HG03460 (cell line): ENCODE results near the gene KCNK3.

Experiments used
- ATAC-seq: cut with Tn5 transposase; IDR thresholded peaks from one replicate; pipeline ENCODE4 v1.9.1; 2021; ENCODE audit not compliant: unreplicated experiment

The KCNK3 gene

DNA sequence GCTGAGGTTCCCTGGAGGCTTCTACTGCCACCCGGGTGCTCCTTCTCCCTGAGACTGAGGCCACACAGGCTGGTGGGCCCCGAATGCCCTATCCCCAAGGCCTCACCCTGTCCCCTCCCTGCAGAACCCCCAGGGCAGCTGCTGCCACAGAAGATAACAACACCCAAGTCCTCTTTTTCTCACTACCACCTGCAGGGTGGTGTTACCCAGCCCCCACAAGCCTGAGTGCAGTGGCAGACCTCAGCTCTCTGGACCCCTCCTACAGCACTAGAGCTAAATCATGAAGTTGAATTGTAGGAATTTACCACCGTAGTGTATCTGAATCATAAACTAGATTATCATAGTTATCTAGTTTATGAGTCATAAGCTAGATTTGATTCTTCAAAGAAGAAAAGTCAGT lies 86.0 kb downstream of the KCNK3 start:
- no peak for ATAC-seq

GRCh38 chr2:26780203-26780760 lies 87.8 kb downstream of the KCNK3 start:
- no peak for ATAC-seq
